ENCODE data around the gene MOB3B.

DNA sequence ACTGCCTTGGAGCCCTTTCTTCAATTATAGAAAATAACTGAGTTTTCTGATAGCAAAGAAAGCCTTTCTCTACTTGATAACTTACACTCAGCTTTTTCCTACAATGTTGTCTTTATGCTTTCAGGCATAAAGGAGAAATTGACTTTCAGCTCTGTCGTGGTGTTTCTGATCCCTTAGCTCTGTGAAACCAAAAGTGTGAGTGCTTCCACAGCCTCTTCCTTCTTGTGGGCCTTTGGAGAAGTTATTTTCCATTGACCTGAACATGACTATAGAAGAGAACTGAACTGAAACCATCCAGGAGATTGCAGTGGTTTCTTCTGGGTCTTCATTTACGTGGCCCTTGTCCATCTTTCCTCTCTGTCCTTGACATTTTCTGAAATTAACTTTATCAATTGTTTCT lies 173.2 kb downstream of the MOB3B start:
- no peak for TF ChIP-seq CTCF (IDR thresholded peaks at IDR 0.05)
- no peak for TF ChIP-seq POLR2A (IDR thresholded peaks at IDR 0.05)
- no peak for TF ChIP-seq POLR2AphosphoS5 (IDR thresholded peaks at IDR 0.05; ENCODE audit: insufficient read depth in 1 of 2, low read depth in 1 of 2)

Measured in vagina (tissue), 2 donors.